GM21825 (cell line): ENCODE results near the gene MEGF10.

Experiments
- ATAC-seq: cut with Tn5 transposase; IDR thresholded peaks from one replicate; pipeline ENCODE4 v1.9.1; 2021; ENCODE audit warnings: mild to moderate bottlenecking, moderate library complexity; ENCODE audit not compliant: unreplicated experiment

Gene MEGF10

GRCh38 chr5:127324756-127325155 is 34.2 kb downstream of the MEGF10 start:
- ATAC-seq: no peak

- ATAC-seq: no peak
These were observed 35.8 kb downstream of the MEGF10 start for GRCh38 chr5:127326431-127326830.

- no peak for ATAC-seq
These were observed 36.6 kb downstream of the MEGF10 start for GRCh38 chr5:127326976-127327755.

- no peak for ATAC-seq
These were observed 39.5 kb downstream of the MEGF10 start for GRCh38 chr5:127330116-127330515.

- ATAC-seq: no peak
These were observed 41.5 kb downstream of the MEGF10 start for GRCh38 chr5:127331890-127332649.

GRCh38 chr5:127333483-127333882 is 42.9 kb downstream of the MEGF10 start:
- no peak for ATAC-seq

- ATAC-seq: no peak
These were observed 44.8 kb downstream of the MEGF10 start for GRCh38 chr5:127335381-127335780.

- no peak for ATAC-seq
These were observed 47.3 kb downstream of the MEGF10 start for GRCh38 chr5:127337876-127338275.

GRCh38 chr5:127338501-127338900 is 47.9 kb downstream of the MEGF10 start:
- no peak for ATAC-seq

GRCh38 chr5:127340606-127341005 is 50.0 kb downstream of the MEGF10 start:
- ATAC-seq: no peak

GRCh38 chr5:127342364-127342763 is 51.8 kb downstream of the MEGF10 start:
- no peak for ATAC-seq

- no peak for ATAC-seq
These were observed 52.7 kb downstream of the MEGF10 start for GRCh38 chr5:127343313-127343712.

GRCh38 chr5:127343866-127344265 is 53.3 kb downstream of the MEGF10 start:
- ATAC-seq: no peak

GRCh38 chr5:127344931-127345330 is 54.3 kb downstream of the MEGF10 start:
- ATAC-seq: no peak

- ATAC-seq: no peak
These were observed 60.8 kb downstream of the MEGF10 start for GRCh38 chr5:127351418-127351817.

- ATAC-seq: no peak
These were observed 61.5 kb downstream of the MEGF10 start for GRCh38 chr5:127352068-127352467.

GRCh38 chr5:127353327-127353726 is 62.7 kb downstream of the MEGF10 start:
- ATAC-seq: no peak

- ATAC-seq: no peak
These were observed 63.2 kb downstream of the MEGF10 start for GRCh38 chr5:127353796-127354195.

GRCh38 chr5:127355337-127355736 is 64.7 kb downstream of the MEGF10 start:
- ATAC-seq: no peak

GRCh38 chr5:127358284-127358683 is 67.7 kb downstream of the MEGF10 start:
- ATAC-seq: no peak

GRCh38 chr5:127358740-127359139 is 68.1 kb downstream of the MEGF10 start:
- ATAC-seq: no peak

GRCh38 chr5:127359502-127359901 is 68.9 kb downstream of the MEGF10 start:
- no peak for ATAC-seq
